ENCODE measurements around the gene LYPD6.
"Not testable (repeated sequence)": the region's sequence is repeated elsewhere in the genome, so short reads cannot be mapped to it uniquely, and the experiment has no call there.

The LYPD6 gene

DNA sequence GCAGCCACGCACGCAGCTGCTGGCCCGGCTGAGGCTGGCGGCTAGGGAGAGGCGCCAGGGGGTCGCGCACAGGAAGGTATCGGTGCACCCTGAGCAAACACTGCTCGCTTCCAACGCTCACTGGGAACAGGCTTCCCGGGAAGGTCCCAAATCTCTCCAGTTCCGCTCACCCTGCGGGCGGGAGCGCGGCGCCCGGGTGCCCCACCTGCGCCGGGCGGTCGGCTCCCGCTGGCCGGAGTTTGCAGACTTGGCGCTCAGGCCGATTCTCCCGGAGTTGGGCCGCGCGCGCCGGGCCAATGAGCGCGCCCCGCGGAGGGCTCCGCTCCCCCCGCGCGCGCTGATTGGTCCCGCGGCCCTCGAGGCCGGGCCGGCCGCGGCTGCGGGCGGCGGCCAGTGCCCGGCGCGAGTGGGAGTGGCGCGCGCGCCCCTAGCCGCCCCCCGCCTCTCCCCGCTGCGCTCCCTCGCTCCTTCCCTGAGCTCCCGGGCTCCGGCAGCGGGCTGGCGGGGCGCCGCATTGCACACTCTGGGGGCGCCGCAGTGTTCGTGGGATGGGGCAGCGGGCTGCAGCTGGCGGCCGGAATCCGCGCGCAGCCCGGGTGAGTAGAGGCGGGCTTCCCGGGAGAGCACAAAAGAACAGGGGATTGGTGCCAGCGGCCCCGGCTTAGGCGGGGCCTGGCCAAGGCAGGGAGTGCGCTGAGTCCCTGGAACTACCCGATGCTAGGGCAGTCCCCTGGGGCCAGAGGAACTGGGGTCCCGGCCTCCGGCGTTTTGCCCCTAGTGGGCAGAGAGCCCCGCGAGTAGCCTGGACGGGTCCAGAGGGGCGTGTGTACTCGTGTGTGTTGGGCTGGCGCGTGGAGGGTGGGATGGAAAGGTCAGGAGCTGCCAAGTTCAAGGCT is at the start of gene LYPD6:
Gene LYPD6 (plus strand): TSS at position 461 of the 896 bp plus-strand sequence. CDS start 107,122 bp downstream, outside the sequence.
- peak; percentile 48 to 91 for DNase-seq

GRCh38 chr2:149281441-149281840 is 48.9 kb upstream of the LYPD6 start:
- DNase-seq: no peak

DNA sequence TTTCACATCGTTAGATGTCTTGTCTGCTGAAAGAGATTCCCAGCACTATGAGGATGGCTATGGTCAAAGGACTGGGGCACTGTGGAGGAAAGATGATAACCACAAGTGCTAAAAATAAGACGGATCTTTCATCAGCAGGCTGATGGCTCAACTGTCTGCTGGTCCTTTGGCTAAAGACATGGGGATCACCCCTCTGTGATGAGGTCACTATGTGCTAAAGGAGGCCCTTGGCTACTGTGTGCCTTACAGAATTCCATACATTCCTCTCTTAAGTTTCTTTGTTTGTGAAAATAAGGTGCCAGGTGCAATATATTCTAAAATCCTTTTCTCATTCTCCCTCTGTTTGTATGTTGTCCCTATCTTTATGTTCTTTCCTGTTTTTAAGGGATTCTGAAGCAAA is 39.7 kb upstream of the LYPD6 start:
- DNase-seq: no peak

DNA sequence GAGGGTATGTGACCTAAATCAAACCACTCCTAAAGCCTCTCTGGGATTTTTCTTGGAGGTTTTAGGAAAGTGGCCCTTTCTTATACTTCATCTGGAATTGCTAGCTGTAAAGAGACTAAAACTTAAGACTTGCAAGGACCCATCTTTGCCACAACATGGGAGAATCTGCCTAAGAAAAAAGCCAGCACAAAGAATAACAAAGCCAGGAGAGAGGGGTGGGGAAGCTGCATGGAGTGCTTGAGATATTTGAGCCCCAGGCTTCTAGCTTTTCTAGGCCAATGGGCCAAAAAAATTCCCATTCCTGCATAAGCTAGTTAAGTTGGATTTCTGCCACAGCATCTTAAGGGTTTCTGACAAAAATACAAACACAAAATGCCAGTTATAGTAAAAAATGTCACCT is 38.5 kb upstream of the LYPD6 start:
- DNase-seq: no peak

DNA sequence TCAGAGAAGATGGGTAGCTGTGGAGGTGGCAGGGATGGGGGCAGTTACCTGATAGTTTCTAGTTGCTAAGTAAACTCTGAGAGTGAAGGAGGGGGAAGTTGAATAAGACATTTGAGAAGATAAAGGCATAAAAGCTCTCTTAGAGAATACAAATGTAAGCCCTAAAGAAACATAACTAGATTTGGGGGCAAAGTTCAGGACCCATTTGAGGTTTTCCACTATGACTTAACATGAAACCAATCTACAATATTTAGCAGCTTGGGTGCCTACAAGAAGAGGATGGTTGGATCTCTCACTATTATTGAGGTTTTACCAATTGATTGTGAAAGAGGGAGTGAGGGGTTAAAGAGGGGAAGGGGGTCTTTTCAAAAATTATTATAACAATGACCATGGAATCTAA is 34.4 kb upstream of the LYPD6 start:
- DNase-seq: no peak

GRCh38 chr2:149307014-149307413 is 23.4 kb upstream of the LYPD6 start:
- DNase-seq: no peak

DNA sequence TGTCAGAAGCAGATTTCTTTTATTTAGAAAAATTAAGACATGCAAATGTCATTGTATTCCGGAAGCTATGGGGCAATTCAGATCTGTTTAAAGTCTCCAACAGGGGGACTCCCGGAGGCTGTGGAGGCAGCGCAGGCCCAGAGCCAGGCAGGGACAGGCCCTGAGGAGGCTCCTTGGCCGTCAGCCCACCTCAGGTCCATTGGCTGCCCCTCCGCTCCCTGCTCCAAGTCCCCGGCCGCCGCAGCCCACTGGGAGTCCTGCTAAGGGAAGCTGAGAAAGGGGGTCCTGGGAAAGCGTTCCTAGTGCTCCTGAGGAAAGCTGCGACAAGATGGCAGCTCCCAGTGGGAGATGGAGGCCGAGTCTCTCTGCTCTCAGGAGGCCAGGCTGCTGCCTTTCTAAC is 20.0 kb upstream of the LYPD6 start:
- no peak for DNase-seq

DNA sequence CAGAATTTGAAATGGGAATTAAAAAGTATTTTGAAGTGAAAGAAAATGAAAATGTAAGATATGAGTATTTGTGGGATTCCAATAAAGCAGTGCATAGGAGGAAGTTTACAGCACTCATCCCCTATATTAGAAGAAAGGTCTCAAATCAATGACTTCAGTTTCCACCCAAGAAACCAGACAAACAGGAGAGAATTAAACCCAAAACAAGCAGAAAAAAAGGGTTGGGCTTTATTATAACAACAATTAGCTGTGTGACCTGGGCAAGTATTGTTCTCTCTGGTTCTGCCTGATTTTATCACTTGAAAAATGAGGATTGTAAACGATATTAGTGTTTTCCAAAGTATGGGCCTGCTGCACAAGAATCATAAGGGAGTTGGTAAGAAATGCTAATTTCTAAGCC is 18.3 kb upstream of the LYPD6 start:
- DNase-seq: no peak

DNA sequence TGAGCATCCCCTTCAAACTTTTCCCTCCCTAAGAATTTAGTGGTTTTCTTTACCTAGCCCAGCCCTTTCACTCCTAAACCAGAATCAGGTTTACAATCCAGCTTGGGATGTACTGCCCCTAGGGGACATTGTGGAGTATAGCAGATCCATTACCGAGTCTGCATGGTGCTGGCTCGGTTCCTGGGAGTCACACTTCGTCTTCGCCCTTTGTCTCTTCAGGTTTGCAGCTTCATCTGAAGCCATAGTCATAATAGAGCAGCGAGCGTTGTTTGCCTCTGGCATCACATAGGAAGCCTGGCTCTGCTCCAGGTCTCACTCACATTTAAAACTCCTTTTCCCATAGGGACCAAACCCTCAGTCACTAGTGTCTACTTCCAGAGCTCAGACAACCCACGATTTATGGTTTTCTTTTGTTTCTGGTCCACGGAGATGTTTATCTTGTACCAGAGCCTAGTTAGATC is 16.8 kb upstream of the LYPD6 start:
- peak; percentile 33 to 80 for DNase-seq

DNA sequence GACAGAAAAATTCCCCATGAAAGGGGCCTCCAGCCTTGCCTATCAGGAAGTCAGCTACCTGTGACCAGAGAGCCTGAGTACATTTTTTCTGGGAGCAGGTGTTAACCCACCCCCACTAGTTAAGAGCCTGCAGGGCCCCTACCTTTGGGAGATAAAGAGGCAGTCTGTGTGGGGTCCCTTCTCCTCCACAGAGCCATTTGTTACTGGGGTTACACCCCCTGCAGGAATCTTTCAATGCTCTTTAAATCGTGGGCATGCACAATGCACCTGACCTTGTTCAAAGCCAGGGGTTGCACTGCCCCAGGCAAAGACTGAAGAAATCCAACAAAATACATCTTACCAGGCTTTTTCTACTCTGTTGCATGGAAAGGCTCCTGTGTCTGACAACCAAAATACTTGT is 15.7 kb upstream of the LYPD6 start:
- DNase-seq: peak in 1 of 2 experiments; percentile 4

GRCh38 chr2:149315461-149315860 is 14.9 kb upstream of the LYPD6 start:
- no peak for DNase-seq

DNA sequence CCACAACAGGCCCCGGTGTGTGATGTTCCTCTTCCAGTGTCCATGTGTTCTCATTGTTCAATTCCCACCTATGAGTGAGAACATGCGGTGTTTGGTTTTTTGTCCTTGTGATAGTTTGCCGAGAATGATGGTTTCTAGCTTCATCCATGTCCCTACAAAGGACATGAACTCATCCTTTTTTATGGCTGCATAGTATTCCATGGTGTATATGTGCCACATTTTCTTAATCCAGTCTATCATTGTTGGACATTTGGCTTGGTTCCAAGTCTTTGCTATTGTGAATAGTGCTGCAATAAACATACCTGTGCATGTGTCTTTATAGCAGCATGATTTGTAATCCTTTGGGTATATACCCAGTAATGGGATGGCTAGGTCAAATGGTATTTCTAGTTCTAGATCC is 11.8 kb upstream of the LYPD6 start:
- not testable (repeated sequence) for DNase-seq

- no peak for DNase-seq
Measured at GRCh38 chr2:149320362-149320761, 10.0 kb upstream of the LYPD6 start.

DNA sequence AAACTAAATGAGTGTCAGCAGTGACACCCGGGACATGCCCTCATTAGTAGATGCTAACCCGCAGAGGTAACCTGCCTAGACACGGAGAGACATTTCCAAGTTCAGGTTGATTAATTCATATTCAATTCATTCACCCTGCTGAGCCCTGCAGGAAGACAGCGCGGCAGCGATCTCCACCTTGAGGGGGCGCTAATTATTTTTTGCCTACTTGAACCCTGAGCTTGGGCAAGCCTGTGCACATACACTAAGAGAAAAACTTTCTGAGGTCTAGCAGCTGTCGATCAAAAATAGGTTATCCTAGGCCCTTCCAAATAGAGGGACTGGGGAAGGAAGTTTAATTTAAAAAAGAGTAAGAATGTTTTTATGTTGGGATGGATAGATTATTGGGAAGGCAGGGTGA is 1.3 kb upstream of the LYPD6 start:
- DNase-seq: peak; percentile 24 to 75

- DNase-seq: peak; percentile 65 to 86
Measured at GRCh38 chr2:149329489-149330126, 779 bp upstream of the LYPD6 start.

DNA sequence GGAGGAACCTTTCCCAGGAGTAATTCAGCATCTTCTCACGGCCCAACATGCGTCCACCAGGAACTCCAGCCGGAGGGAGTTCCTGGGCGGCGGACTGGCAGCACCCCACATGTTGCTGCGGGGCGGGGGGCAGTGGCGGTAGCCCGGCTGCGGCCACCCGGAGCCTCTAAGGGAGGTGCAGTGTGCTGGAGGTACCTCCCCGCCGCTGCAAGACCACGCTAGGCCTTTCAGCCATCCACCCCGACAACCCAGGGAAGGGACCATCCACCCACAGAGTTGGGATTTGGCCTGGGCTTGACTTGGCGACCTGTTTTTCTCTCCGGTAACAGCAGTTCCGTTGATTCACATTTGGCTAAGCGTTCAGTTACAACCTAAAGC is 625 bp downstream of the LYPD6 start:
- peak in 1 of 2 experiments; percentile 15 for DNase-seq

- no peak for DNase-seq
Measured at GRCh38 chr2:149332364-149332763, 2.0 kb downstream of the LYPD6 start.

DNA sequence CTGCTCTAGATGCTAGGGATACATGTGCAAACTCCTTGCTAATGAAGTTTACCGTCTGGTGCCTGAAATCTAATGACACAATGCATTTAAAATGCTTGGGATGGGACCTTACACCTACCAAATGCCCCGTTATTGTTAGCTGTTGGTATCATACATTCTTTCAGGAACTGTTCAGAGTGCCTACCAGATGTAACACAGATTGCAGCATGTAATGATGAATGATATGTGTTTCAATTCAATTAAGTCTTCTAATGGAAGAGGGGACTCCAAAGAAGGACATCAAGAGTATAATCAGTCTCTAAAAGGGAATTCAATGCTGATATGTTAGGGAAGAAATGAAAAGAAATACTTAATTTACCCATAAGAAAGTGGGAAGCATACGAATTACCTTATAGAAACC is 3.2 kb downstream of the LYPD6 start:
- DNase-seq: no peak

- no peak for DNase-seq
Measured at GRCh38 chr2:149334156-149334555, 3.8 kb downstream of the LYPD6 start.

- DNase-seq: no peak
Measured at GRCh38 chr2:149339324-149339723, 8.9 kb downstream of the LYPD6 start.

DNA sequence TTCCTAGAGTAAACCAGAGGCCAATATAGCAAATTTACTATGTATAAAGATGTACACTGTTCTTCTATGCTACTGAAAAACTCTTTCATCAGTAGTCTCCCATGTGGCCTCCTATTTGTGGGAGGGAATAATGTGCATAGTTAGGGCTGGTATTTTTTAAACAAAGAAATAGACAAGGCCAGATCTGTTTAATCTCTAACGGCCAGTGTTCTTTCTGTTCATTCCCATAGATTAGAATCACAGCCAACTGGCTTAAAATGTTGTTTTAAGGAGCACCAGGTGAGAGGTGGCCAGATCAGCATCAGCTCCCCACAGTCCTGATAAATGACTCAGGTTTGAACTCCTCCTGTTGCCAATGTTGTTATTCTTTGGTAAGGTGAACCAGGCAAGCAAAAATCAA is 12.1 kb downstream of the LYPD6 start:
- no peak for DNase-seq

DNA sequence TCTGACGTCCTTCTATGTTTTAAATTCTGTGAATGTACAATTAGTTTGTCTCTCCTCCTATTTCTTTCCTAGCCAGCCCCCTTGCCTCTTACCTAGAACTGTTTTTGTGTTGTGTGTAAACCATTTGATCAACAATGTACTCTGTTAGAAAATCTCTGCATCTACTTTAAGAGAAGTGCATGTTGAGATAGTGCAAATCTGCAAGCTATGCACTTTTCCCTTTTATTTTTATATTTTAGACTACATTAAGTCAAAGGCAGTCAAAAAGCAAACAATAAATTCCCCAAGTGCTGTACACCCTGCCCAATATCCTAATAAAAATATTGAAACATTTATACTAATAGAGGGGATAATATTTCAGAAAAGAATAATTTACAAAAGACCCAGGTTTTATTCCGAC is 13.7 kb downstream of the LYPD6 start:
- no peak for DNase-seq

GRCh38 chr2:149346272-149346671 is 15.9 kb downstream of the LYPD6 start:
- DNase-seq: peak in 1 of 2 experiments; percentile 8

- DNase-seq: no peak
Measured at GRCh38 chr2:149348291-149348690, 17.9 kb downstream of the LYPD6 start.
